AG04449 (cell line): Measurements from ENCODE around the gene IDH3A.

Source experiments
- CTCF ChIA-PET: fragments of 350-600 bp; formaldehyde crosslinking; extraction: SDS; loops from one replicate; lab custom pipeline; 2021; ENCODE audit warnings: antibody characterized with exemption; lab: Yijun Ruan, JAX
- POLR2A ChIA-PET: fragments of 400-600, 350-600 bp; formaldehyde crosslinking; extraction: SDS; loops from one replicate; lab custom pipeline; 2020; ENCODE audit warnings: antibody characterized with exemption, inconsistent platforms; lab: Yijun Ruan, JAX
- DNase-seq: peaks from one replicate; pipeline ENCODE4 v3.0.0-alpha.2; 2010; ENCODE audit warnings: low read depth, low spot score
- H3K4me3 ChIP-seq: 2 replicates; pipeline ENCODE4 v1.5.1; 2011; ENCODE audit warnings: low read depth, mild to moderate bottlenecking, control low read depth, low read length
- TF ChIP-seq, protein P1 (sequence below): IDR thresholded peaks from one replicate; pipeline ENCODE4 v1.5.1; 2011; ENCODE audit warnings: mild to moderate bottlenecking, moderate library complexity, low read length, control low read depth, inconsistent platforms; ENCODE audit not compliant: insufficient read depth; ENCODE audit errors: missing control alignments

Gene IDH3A

DNA sequence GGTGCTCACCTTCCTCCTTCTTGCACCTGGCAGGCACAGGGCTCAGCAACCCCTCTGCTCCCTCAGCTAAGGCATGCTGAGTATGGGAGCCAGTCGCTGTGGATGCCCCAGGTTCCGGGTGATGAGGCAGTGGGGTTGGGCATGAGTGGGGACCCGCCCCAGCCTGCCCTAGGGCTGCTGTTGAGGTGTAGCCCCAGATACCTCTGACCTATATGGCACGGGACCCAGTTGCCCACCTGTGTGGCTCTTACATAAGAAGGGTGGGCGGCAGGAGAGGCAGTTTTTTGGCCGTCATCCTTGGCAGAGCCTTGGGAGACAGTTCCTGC, 64.2 kb downstream of the IDH3A start:
- TF ChIP-seq, protein P1, sequence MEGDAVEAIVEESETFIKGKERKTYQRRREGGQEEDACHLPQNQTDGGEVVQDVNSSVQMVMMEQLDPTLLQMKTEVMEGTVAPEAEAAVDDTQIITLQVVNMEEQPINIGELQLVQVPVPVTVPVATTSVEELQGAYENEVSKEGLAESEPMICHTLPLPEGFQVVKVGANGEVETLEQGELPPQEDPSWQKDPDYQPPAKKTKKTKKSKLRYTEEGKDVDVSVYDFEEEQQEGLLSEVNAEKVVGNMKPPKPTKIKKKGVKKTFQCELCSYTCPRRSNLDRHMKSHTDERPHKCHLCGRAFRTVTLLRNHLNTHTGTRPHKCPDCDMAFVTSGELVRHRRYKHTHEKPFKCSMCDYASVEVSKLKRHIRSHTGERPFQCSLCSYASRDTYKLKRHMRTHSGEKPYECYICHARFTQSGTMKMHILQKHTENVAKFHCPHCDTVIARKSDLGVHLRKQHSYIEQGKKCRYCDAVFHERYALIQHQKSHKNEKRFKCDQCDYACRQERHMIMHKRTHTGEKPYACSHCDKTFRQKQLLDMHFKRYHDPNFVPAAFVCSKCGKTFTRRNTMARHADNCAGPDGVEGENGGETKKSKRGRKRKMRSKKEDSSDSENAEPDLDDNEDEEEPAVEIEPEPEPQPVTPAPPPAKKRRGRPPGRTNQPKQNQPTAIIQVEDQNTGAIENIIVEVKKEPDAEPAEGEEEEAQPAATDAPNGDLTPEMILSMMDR = no peak
- DNase-seq = no peak
- CTCF ChIA-PET = interaction anchor here (2.1 to 5.8 kb wide), 2 partner anchors 27 to 101 kb away, joined by 9 to 35 read pairs; no protein-coding TSS in a partner anchor
- POLR2A ChIA-PET = no interaction called here
- no peak overlapping the region for H3K4me3 ChIP-seq

DNA sequence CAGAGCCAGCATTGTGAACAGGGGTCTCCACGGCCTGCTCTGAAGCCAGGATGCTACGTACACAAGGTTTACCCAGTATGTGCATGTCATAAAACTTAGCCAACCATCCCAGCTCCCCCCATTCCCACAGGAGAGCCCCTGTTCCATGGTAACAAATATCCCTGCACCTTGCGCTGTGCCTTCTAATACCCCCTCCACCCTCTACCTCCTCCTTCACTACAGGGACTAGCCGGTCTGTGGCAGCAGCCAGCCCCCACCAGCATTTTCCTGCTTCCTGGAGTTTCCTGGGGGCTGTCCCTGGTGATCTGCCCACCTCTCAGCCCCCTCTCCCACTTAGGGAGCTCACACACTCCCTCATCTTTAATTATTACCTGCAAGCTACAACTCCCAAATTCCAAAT, 64.8 kb downstream of the IDH3A start:
- ChIA-PET POLR2A (no interaction called here), CTCF (interaction anchor here (0.9 to 5.8 kb wide), 4 partner anchors 13 to 102 kb away, joined by 3 to 35 read pairs (median 7); no protein-coding TSS in a partner anchor)
- H3K4me3 ChIP-seq = no peak overlapping the region
- TF ChIP-seq, protein P1 = no peak
- no peak for DNase-seq

DNA sequence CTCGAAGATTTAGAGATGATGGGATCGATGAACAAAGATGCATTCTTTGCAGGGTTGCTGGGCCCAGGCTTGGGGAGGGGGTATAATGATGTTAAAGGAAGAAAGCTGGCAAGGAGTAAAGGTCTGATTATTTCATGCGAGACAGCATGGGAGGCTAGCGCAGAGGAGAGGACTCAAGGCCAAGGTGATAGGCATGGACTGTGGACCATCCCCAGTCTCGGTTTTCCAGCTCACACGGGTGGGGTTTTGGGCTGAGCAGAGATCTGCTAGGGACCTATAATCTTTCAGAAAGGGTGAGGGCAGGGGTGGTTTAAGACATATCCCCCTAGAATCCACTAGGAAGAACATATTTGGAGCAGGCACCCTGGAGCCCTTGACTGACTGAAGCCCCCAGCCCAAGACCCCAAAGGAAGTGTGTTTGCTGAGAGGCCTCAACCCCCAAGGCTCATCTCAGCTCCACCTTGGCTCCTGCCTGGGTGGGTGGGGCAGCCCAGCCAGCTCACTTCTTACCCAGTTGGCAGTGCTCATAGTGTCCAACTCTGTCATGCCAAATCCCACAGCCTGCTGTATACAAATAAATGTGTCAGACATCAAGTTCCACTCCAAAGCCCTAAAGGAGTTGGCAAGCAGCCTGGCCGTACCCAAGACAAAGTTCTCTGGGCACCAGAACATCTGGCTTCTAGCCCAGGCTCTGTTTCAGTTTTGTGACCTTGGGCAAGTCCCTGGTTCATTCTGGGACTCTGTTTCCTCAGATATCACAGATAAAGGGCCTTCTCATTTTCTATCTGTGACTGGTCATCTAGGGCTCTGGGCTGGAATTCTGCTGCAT, 67.3 kb downstream of the IDH3A start:
- H3K4me3 ChIP-seq = no peak overlapping the region
- POLR2A ChIA-PET = no interaction called here
- CTCF ChIA-PET = interaction anchor here (0.5 to 1.6 kb wide), 3 partner anchors 24 to 252 kb away, joined by 3 read pairs; partner anchors contain the start of gene CIB2
- TF ChIP-seq, protein P1 = no peak
- DNase-seq = no peak

DNA sequence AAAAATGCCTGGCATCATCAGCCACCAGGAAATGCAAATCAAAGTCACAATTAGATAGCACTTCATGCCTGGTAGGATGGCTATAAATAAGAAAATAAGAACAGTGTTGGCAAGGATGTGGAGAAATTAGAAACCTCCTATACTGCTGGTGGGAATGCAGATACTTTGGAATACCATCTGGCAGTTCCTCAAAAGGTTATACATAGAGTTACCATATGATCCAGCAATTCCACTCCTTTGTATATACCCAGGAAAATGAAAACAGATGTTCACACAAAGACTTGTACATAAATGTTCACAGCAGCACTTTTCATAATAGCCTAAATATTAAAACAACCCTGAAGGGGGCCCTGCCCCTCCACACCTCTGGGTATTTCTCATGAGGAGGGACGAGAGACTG, 71.6 kb downstream of the IDH3A start:
- H3K4me3 ChIP-seq = no peak overlapping the region
- no peak for DNase-seq
- POLR2A ChIA-PET = no interaction called here
- TF ChIP-seq, protein P1 = no peak
- CTCF ChIA-PET = no interaction called here
